Panc1 (cell line): ENCODE data around the gene KRT7. TPM values are rescaled to one million over a fixed set of nuclear protein-coding genes. Genes with fewer than 3 reads are reported as not detected.

ENCODE experiments used
- ATAC-seq: fragments of 200-7000 bp; cut with Tn5 transposase; 2 replicates; pipeline ENCODE4 v1.9.1; 2020; ENCODE audit warnings: mild to moderate bottlenecking, moderate library complexity
- BruUV-seq: library from RNA; stranded (reverse); fragments of 400-500 nt; replicated peaks from 2 replicates; lab custom pipeline; 2021; lab: Mats Ljungman, UMichigan
- CTCF ChIA-PET: fragments of 300-600 bp; sonication (Branson Sonifier 250); formaldehyde crosslinking; loops from one replicate; lab custom pipeline; 2022; ENCODE audit warnings: antibody characterized with exemption; lab: Charles Lee
- POLR2A ChIA-PET: fragments of 300-600 bp; sonication (Branson Sonifier 250); formaldehyde crosslinking; loops from one replicate; lab custom pipeline; 2022; ENCODE audit warnings: antibody characterized with exemption; lab: Charles Lee
- DNase-seq: peaks from one replicate; pipeline ENCODE4 v3.0.0-alpha.2; 2010; ENCODE audit warnings: low read depth, low spot score
- H3K27ac ChIP-seq: 2 replicates; pipeline ENCODE4 v1.5.1; 2011; ENCODE audit warnings: mild to moderate bottlenecking, low read length, inconsistent platforms
- H3K27me3 ChIP-seq: fragments of 200-500 bp; sonication (Bioruptor generic); 2 replicates; pipeline ENCODE4 v1.6.0; 2014; ENCODE audit warnings: low read length, inconsistent platforms; ENCODE audit not compliant: control insufficient read depth, insufficient read depth
- H3K36me3 ChIP-seq: fragments of 200-500 bp; sonication (Bioruptor generic); 2 replicates; pipeline ENCODE4 v1.5.1; 2014; ENCODE audit warnings: inconsistent platforms, mild to moderate bottlenecking, low read length, moderate library complexity; ENCODE audit not compliant: control insufficient read depth, insufficient read depth
- H3K4me1 ChIP-seq: 2 replicates; pipeline ENCODE4 v1.5.1; 2011; ENCODE audit warnings: inconsistent platforms, mild to moderate bottlenecking, low read length, moderate library complexity; ENCODE audit not compliant: control insufficient read depth, insufficient read depth
- H3K4me3 ChIP-seq, 2 experiments: 2 replicates each; pipeline ENCODE4 v1.5.1; 2011 to 2012; ENCODE audit warnings: low read depth in 2 of 2, low read length in 2 of 2, mild to moderate bottlenecking in 2 of 2, inconsistent platforms in 1 of 2, moderate library complexity in 1 of 2
- H3K9me3 ChIP-seq: fragments of 200-500 bp; sonication (Bioruptor generic); 2 replicates; pipeline ENCODE4 v1.5.1; 2014; ENCODE audit warnings: low read depth, mild to moderate bottlenecking, inconsistent platforms, low read length, moderate library complexity; ENCODE audit not compliant: control insufficient read depth, insufficient read depth
- CTCF ChIP-seq: fragments of 450-650 bp; IDR thresholded peaks from 2 replicates; pipeline ENCODE4 v1.5.1; 2017; ENCODE audit warnings: mild to moderate bottlenecking
- POLR2AphosphoS5 ChIP-seq: IDR thresholded peaks from 2 replicates; pipeline ENCODE4 v1.6.1; 2012; ENCODE audit warnings: mild to moderate bottlenecking, low read depth, low read length, moderate library complexity
- REST ChIP-seq, 2 experiments: IDR thresholded peaks; 2 replicates each; pipeline ENCODE4 v1.6.1; 2011 to 2012; ENCODE audit warnings: low read depth in 2 of 2, control low read depth in 1 of 2, low read length in 1 of 2, mild to moderate bottlenecking in 1 of 2, moderate library complexity in 1 of 2; ENCODE audit not compliant: insufficient read depth in 1 of 2
- SIN3A ChIP-seq: IDR thresholded peaks from 2 replicates; pipeline ENCODE4 v1.6.1; 2012; ENCODE audit warnings: low read depth, mild to moderate bottlenecking, low read length, moderate library complexity, borderline replicate concordance; ENCODE audit not compliant: insufficient read depth
- TCF7L2 ChIP-seq: IDR thresholded peaks from 2 replicates; pipeline ENCODE4 v1.6.1; 2011; ENCODE audit warnings: mild to moderate bottlenecking, low read depth, low read length, inconsistent platforms
- in situ Hi-C: cut with HindIII; loops from 2 replicates; pipeline ENCODE4 v1.10.0; 2016; ENCODE audit warnings: low sequenced_read_pairs, low pct_unique_long_range_greater_than_20kb
- intact Hi-C: fragments of 100-400 bp; cut with micrococcal nuclease; formaldehyde crosslinking; loops from one replicate; pipeline ENCODE4 v1.10.0; 2022; ENCODE audit not compliant: unreplicated experiment
- total RNA-seq: library from RNA; stranded (reverse); gene quantifications from one replicate; pipeline ENCODE4 v1.2.1, GENCODE V29; 2021; ENCODE audit not compliant: unreplicated experiment

Gene KRT7
- total RNA-seq, 1 experiment from 2014 or later: 16.8 TPM

GRCh38 chr12:52255926-52256583 is 23.0 kb downstream of the KRT7 start:
- peaks cover 5% of the 10 kb centered on the region for H3K4me1 ChIP-seq
- no TSS peak for BruUV-seq
- H3K9me3 ChIP-seq: no peaks in the 10 kb centered on the region
- no peaks in the 10 kb centered on the region for H3K27me3 ChIP-seq
- ChIA-PET CTCF (interaction anchor here (0.9 to 1.4 kb wide), 3 partner anchors 12 to 23 kb away, joined by 3 to 5 read pairs (median 3); no protein-coding TSS in a partner anchor), POLR2A (no interaction called here)
- peak overlapping the region; percentile 7; the same call in 1 of the 2 replicates for H3K27ac ChIP-seq
- in situ Hi-C loops (no loop called here), intact Hi-C loops (no loop called here)
- no peaks in the 10 kb centered on the region for H3K36me3 ChIP-seq
- ATAC-seq (no peak), DNase-seq (no peak)
- H3K4me3 ChIP-seq: no peak overlapping the region
- no peak for TF ChIP-seq POLR2AphosphoS5
- no peak for TF ChIP-seq CTCF
- no peak for TF ChIP-seq REST (IDR thresholded peaks at IDR 0.05; ENCODE audit: insufficient read depth in 1 of 2, low read depth in 2 of 2, low read length in 1 of 2)
- TF ChIP-seq SIN3A: no peak
- no peak for TF ChIP-seq TCF7L2

GRCh38 chr12:52256584-52256935 is 23.5 kb downstream of the KRT7 start:
- Histone ChIP-seq H3K9me3 (no peaks in the 10 kb centered on the region), H3K36me3 (no peaks in the 10 kb centered on the region), H3K4me3 (no peak overlapping the region), H3K27ac (peak overlapping the region; percentile 31; the same call in 1 of the 2 replicates), H3K27me3 (no peaks in the 10 kb centered on the region), H3K4me1 (peaks cover 4% of the 10 kb centered on the region)
- ChIA-PET POLR2A (no interaction called here), CTCF (interaction anchor here (0.9 to 1.4 kb wide), 2 partner anchors 13 to 18 kb away, joined by 3 read pairs; no protein-coding TSS in a partner anchor)
- no peak for TF ChIP-seq REST (IDR thresholded peaks at IDR 0.05; ENCODE audit: insufficient read depth in 1 of 2, low read depth in 2 of 2, low read length in 1 of 2)
- TF ChIP-seq CTCF: no peak
- no peak for TF ChIP-seq SIN3A
- no peak for TF ChIP-seq POLR2AphosphoS5
- TF ChIP-seq TCF7L2: no peak; the same call in 1 of the 2 replicates
- in situ Hi-C loops (no loop called here), intact Hi-C loops (no loop called here)
- ATAC-seq: no peak
- no TSS peak for BruUV-seq
- no peak for DNase-seq
